K562 (cell line): ENCODE results near the gene GALM.

Source experiments
- MTF1 ChIP-seq: fragments of 250-450 bp; sonication (Bioruptor Pico); IDR thresholded peaks from 2 replicates; pipeline ENCODE4 v1.9.0; 2021; ENCODE audit warnings: moderate library complexity, mild to moderate bottlenecking, inconsistent platforms, borderline replicate concordance
- POLR2A ChIP-seq: fragments of 450-650 bp; conservative IDR thresholded peaks from 2 replicates; pipeline ENCODE4 v1.6.1; 2016
- POLR2G ChIP-seq: fragments of 200-400 bp; formaldehyde crosslinking; IDR thresholded peaks from 2 replicates; pipeline ENCODE4 v1.6.1; 2017; ENCODE audit warnings: low read depth, mild to moderate bottlenecking, antibody characterized with exemption, low read length, moderate library complexity
- TCF7 ChIP-seq: sonication (generic); IDR thresholded peaks from 2 replicates; pipeline ENCODE4 v1.6.1; 2016; ENCODE audit warnings: antibody characterized with exemption, borderline replicate concordance
- TF ChIP-seq, protein P1 (sequence below): fragments of 250-450 bp; sonication (Bioruptor Pico); IDR thresholded peaks from 2 replicates; pipeline ENCODE4 v1.4.0; 2020; ENCODE audit warnings: mild to moderate bottlenecking, moderate library complexity
- TF ChIP-seq, protein P2 (sequence below), 3 experiments: IDR thresholded peaks in 2 of 3; conservative IDR thresholded peaks in 1 of 3; 2 replicates each; pipeline ENCODE4 v1.5.1; 2011 to 2012; ENCODE audit warnings: low read length in 3 of 3, mild to moderate bottlenecking in 3 of 3, control low read depth in 2 of 3, improper control_type of control experiment in 1 of 3, inconsistent platforms in 1 of 3, low read depth in 1 of 3, mixed read lengths in 1 of 3, moderate library complexity in 1 of 3; ENCODE audit not compliant: insufficient read depth in 2 of 3
- TF ChIP-seq, protein P3 (sequence below), 2 experiments: fragments of 450-650 bp; formaldehyde crosslinking in 1 of 2; IDR thresholded peaks; 2 replicates each; pipeline versions ENCODE4 v1.4.0 to v1.6.1; 2014 to 2020; ENCODE audit warnings: mild to moderate bottlenecking in 2 of 2, borderline replicate concordance in 1 of 2, low read depth in 1 of 2
- TF ChIP-seq, protein P4 (sequence below): sonication (generic); formaldehyde crosslinking; IDR thresholded peaks from 2 replicates; pipeline ENCODE4 v1.9.0; 2022; ENCODE audit warnings: mild to moderate bottlenecking, missing genetic modification reagents

DNA sequence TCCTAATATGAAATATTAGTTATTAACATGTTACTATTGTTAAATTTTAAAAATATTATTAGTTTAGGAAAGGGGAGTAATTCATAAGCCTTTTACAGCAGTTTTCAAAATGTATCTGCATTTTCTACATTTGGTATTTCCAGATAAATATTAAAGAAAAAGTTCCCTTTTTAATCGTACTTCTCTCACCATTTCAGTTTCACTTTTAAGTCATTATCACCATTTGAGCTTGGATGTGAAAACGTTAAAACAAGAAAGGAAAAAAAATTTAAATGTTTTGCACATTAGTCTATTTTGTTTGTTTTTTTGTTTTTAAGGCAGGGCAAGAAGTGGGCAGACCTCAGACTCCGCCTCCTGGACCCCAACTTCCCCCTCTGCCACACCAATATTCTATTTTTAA lies 88.6 kb downstream of the GALM start:
- TF ChIP-seq MTF1 (CRISPR knock-in tag) (no peak), POLR2G (no peak), POLR2A (no peak), TCF7 (no peak)
- TF ChIP-seq, protein P1, sequence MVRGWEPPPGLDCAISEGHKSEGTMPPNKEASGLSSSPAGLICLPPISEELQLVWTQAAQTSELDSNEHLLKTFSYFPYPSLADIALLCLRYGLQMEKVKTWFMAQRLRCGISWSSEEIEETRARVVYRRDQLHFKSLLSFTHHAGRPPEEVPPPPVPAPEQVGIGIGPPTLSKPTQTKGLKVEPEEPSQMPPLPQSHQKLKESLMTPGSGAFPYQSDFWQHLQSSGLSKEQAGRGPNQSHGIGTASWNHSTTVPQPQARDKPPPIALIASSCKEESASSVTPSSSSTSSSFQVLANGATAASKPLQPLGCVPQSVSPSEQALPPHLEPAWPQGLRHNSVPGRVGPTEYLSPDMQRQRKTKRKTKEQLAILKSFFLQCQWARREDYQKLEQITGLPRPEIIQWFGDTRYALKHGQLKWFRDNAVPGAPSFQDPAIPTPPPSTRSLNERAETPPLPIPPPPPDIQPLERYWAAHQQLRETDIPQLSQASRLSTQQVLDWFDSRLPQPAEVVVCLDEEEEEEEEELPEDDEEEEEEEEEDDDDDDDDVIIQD (CRISPR knock-in tag) = no peak
- TF ChIP-seq, protein P2, sequence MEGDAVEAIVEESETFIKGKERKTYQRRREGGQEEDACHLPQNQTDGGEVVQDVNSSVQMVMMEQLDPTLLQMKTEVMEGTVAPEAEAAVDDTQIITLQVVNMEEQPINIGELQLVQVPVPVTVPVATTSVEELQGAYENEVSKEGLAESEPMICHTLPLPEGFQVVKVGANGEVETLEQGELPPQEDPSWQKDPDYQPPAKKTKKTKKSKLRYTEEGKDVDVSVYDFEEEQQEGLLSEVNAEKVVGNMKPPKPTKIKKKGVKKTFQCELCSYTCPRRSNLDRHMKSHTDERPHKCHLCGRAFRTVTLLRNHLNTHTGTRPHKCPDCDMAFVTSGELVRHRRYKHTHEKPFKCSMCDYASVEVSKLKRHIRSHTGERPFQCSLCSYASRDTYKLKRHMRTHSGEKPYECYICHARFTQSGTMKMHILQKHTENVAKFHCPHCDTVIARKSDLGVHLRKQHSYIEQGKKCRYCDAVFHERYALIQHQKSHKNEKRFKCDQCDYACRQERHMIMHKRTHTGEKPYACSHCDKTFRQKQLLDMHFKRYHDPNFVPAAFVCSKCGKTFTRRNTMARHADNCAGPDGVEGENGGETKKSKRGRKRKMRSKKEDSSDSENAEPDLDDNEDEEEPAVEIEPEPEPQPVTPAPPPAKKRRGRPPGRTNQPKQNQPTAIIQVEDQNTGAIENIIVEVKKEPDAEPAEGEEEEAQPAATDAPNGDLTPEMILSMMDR (IDR thresholded peaks at IDR 0.05 in 2 of 3, conservative IDR thresholded peaks at IDR 0.05 in 1 of 3; ENCODE audit: insufficient read depth in 2 of 3, low read depth in 1 of 3, low read length in 3 of 3) = no peak
- TF ChIP-seq, protein P3, sequence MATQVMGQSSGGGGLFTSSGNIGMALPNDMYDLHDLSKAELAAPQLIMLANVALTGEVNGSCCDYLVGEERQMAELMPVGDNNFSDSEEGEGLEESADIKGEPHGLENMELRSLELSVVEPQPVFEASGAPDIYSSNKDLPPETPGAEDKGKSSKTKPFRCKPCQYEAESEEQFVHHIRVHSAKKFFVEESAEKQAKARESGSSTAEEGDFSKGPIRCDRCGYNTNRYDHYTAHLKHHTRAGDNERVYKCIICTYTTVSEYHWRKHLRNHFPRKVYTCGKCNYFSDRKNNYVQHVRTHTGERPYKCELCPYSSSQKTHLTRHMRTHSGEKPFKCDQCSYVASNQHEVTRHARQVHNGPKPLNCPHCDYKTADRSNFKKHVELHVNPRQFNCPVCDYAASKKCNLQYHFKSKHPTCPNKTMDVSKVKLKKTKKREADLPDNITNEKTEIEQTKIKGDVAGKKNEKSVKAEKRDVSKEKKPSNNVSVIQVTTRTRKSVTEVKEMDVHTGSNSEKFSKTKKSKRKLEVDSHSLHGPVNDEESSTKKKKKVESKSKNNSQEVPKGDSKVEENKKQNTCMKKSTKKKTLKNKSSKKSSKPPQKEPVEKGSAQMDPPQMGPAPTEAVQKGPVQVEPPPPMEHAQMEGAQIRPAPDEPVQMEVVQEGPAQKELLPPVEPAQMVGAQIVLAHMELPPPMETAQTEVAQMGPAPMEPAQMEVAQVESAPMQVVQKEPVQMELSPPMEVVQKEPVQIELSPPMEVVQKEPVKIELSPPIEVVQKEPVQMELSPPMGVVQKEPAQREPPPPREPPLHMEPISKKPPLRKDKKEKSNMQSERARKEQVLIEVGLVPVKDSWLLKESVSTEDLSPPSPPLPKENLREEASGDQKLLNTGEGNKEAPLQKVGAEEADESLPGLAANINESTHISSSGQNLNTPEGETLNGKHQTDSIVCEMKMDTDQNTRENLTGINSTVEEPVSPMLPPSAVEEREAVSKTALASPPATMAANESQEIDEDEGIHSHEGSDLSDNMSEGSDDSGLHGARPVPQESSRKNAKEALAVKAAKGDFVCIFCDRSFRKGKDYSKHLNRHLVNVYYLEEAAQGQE (IDR thresholded peaks at IDR 0.05; ENCODE audit: borderline replicate concordance) = no peak
- TF ChIP-seq, protein P3 (CRISPR knock-in tag; IDR thresholded peaks at IDR 0.05; ENCODE audit: low read depth) = no peak
- TF ChIP-seq, protein P4, sequence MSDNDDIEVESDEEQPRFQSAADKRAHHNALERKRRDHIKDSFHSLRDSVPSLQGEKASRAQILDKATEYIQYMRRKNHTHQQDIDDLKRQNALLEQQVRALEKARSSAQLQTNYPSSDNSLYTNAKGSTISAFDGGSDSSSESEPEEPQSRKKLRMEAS = no peak
